GM12801 (cell line): ENCODE data around the gene DDX23.

Experiments used
- TF ChIP-seq, protein P1 (sequence below): IDR thresholded peaks from one replicate; pipeline ENCODE4 v1.5.1; 2011; ENCODE audit warnings: control low read depth; ENCODE audit not compliant: insufficient read length; ENCODE audit errors: extremely low read depth

The DDX23 gene

DNA sequence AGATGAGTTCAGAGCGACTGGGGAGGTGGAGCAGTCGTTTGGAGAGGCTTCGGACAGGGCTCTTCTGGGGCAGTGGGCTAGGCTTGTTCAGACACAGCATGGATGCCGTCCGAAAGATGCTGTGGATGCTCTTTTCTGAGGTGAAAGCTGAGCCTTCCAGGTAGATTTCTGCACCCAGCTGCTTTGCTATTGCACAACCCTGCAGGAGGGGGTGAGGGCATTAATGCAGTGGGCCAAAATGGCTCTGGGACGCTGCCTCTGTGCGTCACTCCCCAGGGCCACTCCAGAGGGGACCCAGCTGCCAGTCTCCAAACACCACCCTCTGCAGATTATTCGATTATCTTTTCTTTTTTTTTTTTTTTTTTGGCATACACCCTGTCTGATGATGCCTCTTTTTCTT, 6.1 kb upstream of the DDX23 start:
- TF ChIP-seq, protein P1, sequence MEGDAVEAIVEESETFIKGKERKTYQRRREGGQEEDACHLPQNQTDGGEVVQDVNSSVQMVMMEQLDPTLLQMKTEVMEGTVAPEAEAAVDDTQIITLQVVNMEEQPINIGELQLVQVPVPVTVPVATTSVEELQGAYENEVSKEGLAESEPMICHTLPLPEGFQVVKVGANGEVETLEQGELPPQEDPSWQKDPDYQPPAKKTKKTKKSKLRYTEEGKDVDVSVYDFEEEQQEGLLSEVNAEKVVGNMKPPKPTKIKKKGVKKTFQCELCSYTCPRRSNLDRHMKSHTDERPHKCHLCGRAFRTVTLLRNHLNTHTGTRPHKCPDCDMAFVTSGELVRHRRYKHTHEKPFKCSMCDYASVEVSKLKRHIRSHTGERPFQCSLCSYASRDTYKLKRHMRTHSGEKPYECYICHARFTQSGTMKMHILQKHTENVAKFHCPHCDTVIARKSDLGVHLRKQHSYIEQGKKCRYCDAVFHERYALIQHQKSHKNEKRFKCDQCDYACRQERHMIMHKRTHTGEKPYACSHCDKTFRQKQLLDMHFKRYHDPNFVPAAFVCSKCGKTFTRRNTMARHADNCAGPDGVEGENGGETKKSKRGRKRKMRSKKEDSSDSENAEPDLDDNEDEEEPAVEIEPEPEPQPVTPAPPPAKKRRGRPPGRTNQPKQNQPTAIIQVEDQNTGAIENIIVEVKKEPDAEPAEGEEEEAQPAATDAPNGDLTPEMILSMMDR, result no peak

GRCh38 chr12:48857278-48857994, 5.5 kb upstream of the DDX23 start:
- TF ChIP-seq, protein P1, result no peak

DNA sequence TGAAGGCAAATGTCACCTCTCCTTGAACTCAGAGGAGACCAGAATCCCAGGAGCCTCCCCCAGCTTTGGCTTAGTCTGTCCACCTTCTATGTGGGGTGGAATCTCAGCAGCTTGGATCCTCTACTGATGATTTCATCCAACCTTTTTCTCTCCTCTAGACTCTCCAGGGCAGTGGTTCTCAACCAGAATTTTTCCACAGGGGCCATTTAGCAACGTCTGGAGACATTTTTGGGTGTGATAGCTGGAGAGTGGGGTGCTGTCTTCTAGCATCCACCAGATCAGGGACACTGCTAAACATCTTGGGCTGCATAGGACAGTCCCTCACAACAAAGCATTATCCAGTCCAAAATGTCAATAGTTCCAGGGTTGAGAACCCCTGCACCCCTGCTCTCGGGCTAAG, 4.4 kb upstream of the DDX23 start:
- TF ChIP-seq, protein P1, result no peak

DNA sequence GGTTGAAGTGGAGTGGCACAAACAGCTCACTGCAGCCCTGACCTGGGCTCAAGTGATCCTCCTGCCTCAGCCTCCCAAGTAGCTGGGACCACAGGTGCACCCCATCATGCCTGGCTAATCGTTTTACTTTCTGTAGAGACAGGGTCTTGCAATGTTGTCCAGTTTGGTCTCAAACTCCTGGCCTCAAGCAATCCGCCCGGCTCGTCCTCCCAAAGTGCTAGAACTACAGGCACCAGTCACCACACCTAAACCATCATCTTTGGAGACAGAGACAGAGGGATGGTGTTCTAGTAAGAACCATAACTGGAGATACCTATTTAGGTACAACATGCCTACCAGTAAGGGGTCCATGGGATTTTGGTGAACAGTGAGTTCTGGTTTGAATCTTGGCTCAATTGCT, 2.5 kb upstream of the DDX23 start:
- TF ChIP-seq, protein P1, result no peak

DNA sequence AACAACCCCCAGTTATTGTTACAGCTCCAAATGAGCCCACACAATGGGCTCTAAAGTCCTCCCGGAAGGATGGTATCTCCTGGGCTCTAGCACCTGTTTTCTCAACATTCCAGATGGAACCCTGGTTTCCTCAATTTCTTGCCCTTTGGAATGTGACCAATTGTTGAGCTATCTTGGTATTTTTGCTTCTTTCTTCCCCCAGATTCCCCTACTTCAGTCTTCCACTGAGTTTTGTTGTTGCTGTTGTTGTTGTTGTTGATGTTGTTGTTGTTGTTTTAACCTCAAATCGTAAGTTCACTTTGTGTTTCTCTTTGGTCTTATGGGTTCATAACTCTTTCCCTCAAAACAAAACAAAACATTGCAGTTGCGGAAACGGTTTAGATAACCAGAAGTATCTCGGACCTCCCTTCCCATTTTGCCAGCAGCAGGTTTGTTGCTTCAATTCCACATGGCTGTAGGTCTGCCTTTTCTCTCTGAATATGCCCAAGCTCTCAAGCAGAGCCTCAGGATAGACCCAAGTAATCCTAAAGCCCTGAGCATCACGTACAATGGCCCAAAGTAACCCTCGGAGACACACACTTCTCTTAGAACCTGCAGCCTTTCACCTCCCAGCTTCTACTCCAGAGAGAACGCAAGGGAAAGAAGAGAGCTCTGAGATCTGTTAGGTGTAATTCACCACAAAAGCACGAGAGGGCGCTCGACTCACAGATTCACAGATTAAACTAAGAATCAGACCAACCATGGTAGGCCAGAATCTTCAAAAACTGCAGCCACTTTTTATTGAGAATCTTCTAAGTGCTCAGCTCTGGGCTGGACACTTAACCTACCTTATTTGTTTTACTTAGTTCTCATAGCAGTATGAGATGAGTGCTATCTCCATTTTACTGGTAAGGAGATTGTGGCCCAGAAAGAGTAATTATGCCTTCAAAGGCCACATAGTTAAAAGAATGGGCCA, 1.0 kb upstream of the DDX23 start:
- TF ChIP-seq, protein P1, result peak; percentile 8

GRCh38 chr12:48838048-48838447, 13.9 kb downstream of the DDX23 start:
- TF ChIP-seq, protein P1, result no peak

DNA sequence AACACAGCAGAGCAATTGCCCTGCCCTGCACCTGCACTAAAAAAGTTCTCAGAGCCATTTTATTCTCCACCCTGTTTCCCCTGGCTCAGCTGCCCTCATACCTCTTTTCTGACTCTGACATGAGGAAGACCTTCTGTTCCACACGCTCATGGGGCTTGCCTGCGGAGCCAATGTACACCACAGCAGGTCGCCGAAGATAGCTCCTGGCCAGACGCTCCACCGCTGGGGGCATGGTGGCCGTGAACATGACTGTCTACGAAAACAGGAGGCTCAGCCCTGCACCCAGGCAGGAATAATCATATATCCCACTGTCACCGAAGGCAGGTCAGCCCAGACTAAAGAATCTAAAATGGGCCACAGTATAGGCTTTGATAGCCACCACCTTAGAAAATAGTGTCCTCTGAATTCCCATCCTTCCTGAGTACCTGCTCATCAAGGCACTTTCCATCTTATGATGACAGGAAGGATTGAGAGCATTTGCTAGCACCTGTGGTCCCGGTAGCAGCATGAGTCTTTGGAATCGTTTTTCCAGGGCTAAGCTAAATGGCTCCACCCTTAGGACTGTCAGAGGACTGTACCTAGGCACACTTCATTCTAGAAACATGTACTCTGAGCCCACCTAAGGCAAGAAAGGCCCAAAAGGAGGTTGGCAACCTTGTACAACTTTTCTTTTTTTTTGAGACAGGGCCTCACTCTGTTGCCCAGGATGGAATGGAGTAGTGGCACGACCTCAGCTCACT, 19.5 kb downstream of the DDX23 start:
- TF ChIP-seq, protein P1, result no peak
